ENCODE results near the gene LYST.

The LYST gene

GRCh38 chr1:235888119-235888643 lies 21.5 kb upstream of the LYST start:
- no peak for DNase-seq (ENCODE audit: low spot score)

- DNase-seq (ENCODE audit: low spot score), result no peak
Measured at GRCh38 chr1:235887676-235888075, 21.0 kb upstream of the LYST start.

- DNase-seq (ENCODE audit: low spot score), result no peak
Measured at GRCh38 chr1:235885655-235886262, 19.1 kb upstream of the LYST start.

DNA sequence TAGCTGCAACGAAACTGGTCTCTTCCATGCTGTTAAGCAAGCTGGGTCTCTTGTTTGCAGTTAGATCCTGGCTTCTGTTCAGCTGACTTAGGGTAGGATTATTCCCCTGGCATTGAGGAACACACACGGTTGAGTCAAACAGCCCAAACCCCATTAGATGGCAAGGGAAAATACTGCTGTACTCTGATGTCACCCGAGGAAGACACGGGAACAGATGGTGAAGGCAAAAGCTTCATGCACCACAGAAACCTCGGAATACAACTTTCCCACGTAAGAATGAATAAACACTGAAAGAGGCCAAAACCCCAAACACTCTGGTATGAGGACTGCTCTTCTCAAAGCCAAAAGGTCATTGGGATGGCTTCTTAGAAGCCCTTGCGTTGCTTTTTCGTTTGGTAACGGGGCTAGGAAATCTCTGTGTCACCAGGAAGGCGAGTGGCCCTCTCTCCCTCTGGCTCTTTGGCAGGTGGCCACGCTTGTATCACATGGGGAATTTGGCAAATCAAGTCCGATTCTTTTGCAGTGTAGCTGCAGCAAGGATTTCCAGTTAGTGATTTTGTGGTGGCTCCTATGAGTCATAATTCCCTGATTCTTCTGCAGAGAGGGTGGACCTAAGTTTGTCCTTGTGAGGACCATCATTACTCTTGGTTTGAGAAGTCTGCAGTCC lies 16.7 kb upstream of the LYST start:
- no peak for DNase-seq (ENCODE audit: low spot score)

- no peak for DNase-seq (ENCODE audit: low spot score)
Measured at GRCh38 chr1:235882816-235883215, 16.1 kb upstream of the LYST start.

DNA sequence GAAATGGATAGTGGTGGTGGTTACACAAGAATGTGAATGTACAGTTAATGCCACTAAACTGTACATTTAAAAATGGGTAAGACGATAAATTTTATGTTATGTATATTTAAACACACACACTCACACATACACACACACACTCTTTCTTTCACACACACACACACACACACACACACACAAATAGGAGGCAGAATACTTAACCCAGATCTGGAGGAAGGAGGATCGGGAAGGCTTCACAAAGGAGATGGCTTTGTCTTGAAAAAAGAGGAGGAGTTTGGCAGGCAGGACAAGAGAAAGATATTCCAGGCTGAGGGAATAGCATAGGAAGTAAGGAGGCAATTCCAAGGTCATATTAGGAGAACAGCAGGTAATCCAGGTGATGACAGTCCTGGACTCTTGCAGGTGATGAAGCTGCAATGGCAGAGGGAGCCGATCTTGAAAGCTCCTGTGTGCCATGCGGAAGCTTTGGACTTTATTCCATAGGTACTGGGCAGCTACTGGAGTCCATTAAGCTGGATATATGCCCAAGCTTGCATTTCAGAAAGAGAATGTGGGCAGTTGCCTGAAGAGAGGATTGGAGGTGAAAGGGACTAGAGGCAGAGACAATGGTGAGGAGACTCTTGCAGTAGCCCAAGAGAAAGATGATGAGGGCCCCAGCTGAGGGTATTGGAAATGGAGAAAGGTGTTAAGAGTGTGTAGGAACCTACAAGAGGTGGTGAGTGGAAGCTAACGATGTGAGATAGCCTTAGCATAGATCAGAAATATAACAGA lies 15.4 kb upstream of the LYST start:
- DNase-seq (ENCODE audit: low spot score), result no peak

DNA sequence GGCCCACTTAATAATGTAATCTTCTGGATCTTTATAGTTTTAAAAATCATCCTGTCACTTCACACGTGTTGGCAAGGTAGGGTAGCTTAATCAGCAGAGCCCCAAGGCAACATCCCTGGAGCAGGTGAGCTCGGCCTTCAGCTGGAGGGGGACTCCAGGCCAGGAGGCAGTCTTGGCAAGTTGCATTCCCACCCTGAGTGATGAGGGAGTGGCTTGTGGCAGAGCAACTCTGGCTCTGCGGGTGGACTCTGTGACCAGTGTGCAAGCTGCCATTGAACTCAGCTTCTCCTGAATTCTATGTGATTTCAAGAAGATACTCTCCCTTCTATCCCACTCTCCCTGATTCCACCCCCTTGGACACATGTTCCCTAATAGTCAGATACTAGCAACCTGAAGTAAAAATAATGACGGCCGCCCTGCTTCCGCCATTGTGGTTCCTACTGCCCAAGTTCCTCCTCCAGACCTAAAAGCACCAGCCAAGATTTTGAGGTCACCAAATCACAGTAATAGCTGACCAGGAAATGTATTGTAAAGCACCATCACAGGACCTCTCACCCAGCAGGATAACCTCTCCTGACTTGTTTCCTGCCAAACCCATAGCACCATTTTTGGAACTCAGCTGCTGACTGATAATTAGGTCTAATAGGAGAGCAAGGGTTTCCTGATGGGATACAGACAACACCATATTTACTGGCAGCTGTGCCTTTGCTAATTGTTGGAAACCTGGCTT lies 11.5 kb upstream of the LYST start:
- DNase-seq (ENCODE audit: low spot score), result no peak

DNA sequence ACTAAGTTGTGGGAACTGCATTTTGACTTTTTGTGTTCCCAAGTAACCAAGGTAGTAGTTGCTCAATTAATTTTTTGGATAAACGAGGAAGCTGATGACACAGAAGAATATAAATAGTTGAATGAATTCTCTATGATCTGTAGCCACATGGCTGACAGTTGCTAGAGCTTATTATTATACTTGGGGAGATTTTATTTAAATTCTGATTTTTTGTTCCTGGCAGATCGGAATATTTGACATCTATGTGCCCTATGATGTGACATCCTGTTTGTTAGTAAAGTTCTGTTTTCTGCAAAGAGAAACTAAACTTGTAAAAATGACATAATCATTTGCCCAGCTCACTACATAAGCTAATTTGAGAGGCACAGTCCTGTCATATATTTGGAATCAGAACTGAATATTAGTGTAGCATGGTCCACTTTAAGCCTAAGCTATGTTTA lies 9.7 kb upstream of the LYST start:
- no peak for DNase-seq (ENCODE audit: low spot score)

DNA sequence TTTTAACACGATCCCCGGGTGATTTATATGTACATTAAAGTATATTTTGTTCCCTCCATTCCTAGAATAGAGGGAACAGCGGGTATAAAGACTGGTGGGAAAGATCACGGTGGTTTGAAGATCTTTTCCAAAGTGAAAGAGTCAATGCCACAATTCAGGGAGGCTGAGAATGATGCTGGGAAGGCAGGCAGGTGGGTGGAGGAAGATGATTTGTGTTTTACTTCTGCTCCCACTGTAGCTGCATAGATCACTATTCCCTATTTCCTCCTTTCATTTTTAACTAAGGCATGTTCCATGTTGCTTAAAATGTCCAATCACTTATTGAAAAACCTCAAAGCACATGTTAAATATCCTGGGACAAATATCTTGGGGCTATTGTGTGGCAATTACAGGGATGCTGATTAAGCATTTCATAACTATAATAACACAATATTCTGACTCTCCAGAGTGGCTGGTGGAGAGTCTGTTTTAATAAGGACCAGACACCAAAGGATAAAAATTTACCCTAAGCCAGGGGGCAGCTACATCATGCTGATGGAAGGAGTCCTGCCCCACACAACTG lies 8.4 kb upstream of the LYST start:
- no peak for DNase-seq (ENCODE audit: low spot score)

- no peak for DNase-seq (ENCODE audit: low spot score)
Measured at GRCh38 chr1:235874261-235874660, 7.6 kb upstream of the LYST start.

DNA sequence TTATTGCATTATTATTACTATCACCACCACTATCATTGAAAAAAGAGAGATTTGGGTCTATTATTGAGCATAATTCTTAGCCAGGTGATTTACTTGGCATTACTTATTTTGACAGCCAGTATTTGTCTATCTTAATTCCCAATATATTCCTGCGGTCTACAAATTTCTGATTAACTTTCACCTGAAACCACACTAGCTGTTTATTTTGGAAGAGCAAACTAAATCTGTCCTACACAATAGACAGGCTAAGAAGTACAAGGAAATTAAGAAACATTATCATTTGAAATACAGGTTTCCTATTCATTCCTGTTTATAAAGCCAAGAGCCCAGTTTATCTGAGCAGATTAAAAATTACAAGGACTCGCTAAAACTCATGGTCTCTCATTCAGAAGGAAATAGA lies 6.9 kb upstream of the LYST start:
- DNase-seq (ENCODE audit: low spot score), result no peak

DNA sequence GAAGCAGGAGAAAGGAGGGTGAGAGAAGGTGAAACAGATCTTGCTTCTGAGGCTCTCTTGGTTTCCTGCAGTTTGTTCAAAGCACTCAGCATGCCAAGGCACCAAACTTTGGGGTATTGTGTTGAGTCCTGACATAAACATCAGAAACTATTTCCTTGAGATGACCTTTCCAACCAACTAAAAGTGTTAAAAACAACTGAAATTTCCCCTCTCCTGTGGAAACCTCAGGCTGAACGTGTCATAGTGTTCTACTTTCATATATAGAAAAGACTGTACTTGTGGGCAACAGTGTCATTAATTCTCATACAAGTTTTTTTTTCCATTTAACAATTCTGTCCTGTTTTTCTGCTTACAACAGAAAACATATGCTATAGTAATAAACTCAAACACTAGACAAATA lies 6.3 kb upstream of the LYST start:
- DNase-seq (ENCODE audit: low spot score), result no peak

- DNase-seq (ENCODE audit: low spot score), result no peak
Measured at GRCh38 chr1:235872270-235872669, 5.6 kb upstream of the LYST start.

- no peak for DNase-seq (ENCODE audit: low spot score)
Measured at GRCh38 chr1:235867903-235868469, 1.3 kb upstream of the LYST start.

- DNase-seq (ENCODE audit: low spot score), result peak; percentile 91
Measured at GRCh38 chr1:235866913-235867845, 473 bp upstream of the LYST start.

- DNase-seq (ENCODE audit: low spot score), result no peak
Measured at GRCh38 chr1:235865565-235866204, 1.0 kb downstream of the LYST start.

- no peak for DNase-seq (ENCODE audit: low spot score)
Measured at GRCh38 chr1:235864931-235865525, 1.7 kb downstream of the LYST start.

- no peak for DNase-seq (ENCODE audit: low spot score)
Measured at GRCh38 chr1:235864469-235864868, 2.2 kb downstream of the LYST start.

DNA sequence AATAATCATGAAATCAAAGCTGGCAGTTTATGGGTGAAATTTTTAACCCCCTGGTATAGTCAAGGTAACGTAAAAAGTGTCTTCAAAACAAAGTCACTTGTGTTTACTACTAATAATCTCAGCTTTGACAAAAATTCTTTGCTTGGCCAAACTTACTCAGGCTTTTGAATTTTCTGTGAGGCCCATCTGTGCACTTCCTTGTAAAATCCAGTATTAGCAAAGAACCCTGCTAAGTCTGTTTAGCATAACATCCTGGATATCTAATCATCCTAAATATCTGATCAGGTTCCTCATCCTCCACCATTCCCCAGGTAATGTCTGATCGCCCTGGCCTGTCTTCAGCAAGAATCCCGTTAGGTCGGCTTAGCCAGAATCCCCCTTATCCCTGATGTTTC lies 3.0 kb downstream of the LYST start:
- no peak for DNase-seq (ENCODE audit: low spot score)
